Ovary (tissue), 3 donors: ENCODE measurements around the gene KNDC1.
"Not testable (repeated sequence)": the region's sequence is repeated elsewhere in the genome, so short reads cannot be mapped to it uniquely, and the experiment has no call there.

Source experiments
- CTCF ChIP-seq, 3 donors: fragments of 450-650 bp in 2 of 3; fragments of 200-600 bp in 1 of 3; IDR thresholded peaks; one replicate each; pipeline versions ENCODE4 v1.5.1 to v1.8.0; 2016 to 2022; ENCODE audit warnings: antibody characterized with exemption in 3 of 3, mild to moderate bottlenecking in 1 of 3
- EP300 ChIP-seq: sonication (generic); formaldehyde crosslinking; IDR thresholded peaks from one replicate; pipeline ENCODE4 v1.6.1; 2017; ENCODE audit warnings: antibody characterized with exemption
- POLR2A ChIP-seq: fragments of 450-650 bp; IDR thresholded peaks from one replicate; pipeline ENCODE4 v1.6.1; 2017; ENCODE audit warnings: antibody characterized with exemption, mild to moderate bottlenecking, moderate library complexity
- donor health status: DM: no; HTN: no; CAD: no.

- TF ChIP-seq CTCF (IDR thresholded peaks at IDR 0.05); POLR2A; EP300: not testable (repeated sequence)
Observed at GRCh38 chr10:133111640-133112039, 48.4 kb upstream of the KNDC1 start.
